ENCODE measurements around the gene AKIRIN1. TPM values are rescaled to one million over a fixed set of nuclear protein-coding genes. Genes with fewer than 3 reads are reported as not detected.

AKIRIN1 gene
- total and polyA plus RNA-seq, 12 donors: 9.1 to 71.3 (median 40.7) TPM

GRCh38 chr1:38997034-38997900 lies 6.2 kb downstream of the AKIRIN1 start:
- no peaks in the 10 kb centered on the region for H3K9me3 ChIP-seq (replicated peaks in 1 of 3)
- TF ChIP-seq CTCF (IDR thresholded peaks at IDR 0.05) (no peak), POLR2A (IDR thresholded peaks at IDR 0.05) (no peak)
- no peaks in the 10 kb centered on the region for H3K27me3 ChIP-seq
- H3K27ac ChIP-seq: no peak overlapping the region
- H3K4me3 ChIP-seq: no peak overlapping the region
- WGBS, 4 donors: 40 to 73% (median 61%) methylated on average over 4 of the region's 4 CpGs
- H3K4me1 ChIP-seq (replicated peaks in 1 of 2): peaks cover 11 to 38% of the 10 kb centered on the region in 2 donors
- no peak for DNase-seq
- H3K36me3 ChIP-seq (replicated peaks in 1 of 2): peaks cover 0 to 50% of the 10 kb centered on the region in 2 donors
- intact Hi-C loops (cut with DNase I): no loop called here

- peaks cover 0 to 56% of the 10 kb centered on the region in 2 donors for H3K36me3 ChIP-seq (replicated peaks in 1 of 2)
- no peak for DNase-seq
- H3K27ac ChIP-seq: no peak overlapping the region
- TF ChIP-seq CTCF (IDR thresholded peaks at IDR 0.05) (no peak), POLR2A (IDR thresholded peaks at IDR 0.05) (no peak)
- H3K4me3 ChIP-seq: no peak overlapping the region
- peaks cover 12 to 38% of the 10 kb centered on the region in 2 donors for H3K4me1 ChIP-seq (replicated peaks in 1 of 2)
- no peaks in the 10 kb centered on the region for H3K9me3 ChIP-seq (replicated peaks in 1 of 3)
- no peaks in the 10 kb centered on the region for H3K27me3 ChIP-seq
- 47 to 56% (median 49%) methylated on average over 3 of the region's 3 CpGs for WGBS, 4 donors
- intact Hi-C loops (cut with DNase I): no loop called here
These were observed 6.8 kb downstream of the AKIRIN1 start for GRCh38 chr1:38997901-38998190.

- DNase-seq: no peak
- Histone ChIP-seq H3K4me3 (no peak overlapping the region), H3K27ac (peak overlapping the region in 1 of 5 donors; percentile 50), H3K9me3 (replicated peaks in 1 of 3) (no peaks in the 10 kb centered on the region), H3K27me3 (no peaks in the 10 kb centered on the region), H3K4me1 (replicated peaks in 1 of 2) (peaks cover 13 to 30% of the 10 kb centered on the region in 2 donors), H3K36me3 (replicated peaks in 1 of 2) (peaks cover 0 to 89% of the 10 kb centered on the region in 2 donors)
- TF ChIP-seq CTCF (IDR thresholded peaks at IDR 0.05) (no peak), POLR2A (IDR thresholded peaks at IDR 0.05) (no peak)
- intact Hi-C loops (cut with DNase I): no loop called here
- 83 to 94% (median 88%) methylated on average over 5 of the region's 5 CpGs for WGBS, 4 donors
These were observed 10.7 kb downstream of the AKIRIN1 start for GRCh38 chr1:39001516-39002421.

GRCh38 chr1:39003281-39003680 lies 12.2 kb downstream of the AKIRIN1 start:
- Histone ChIP-seq H3K27ac (peak overlapping the region in 2 of 5 donors; percentile 50 to 68), H3K4me1 (replicated peaks in 1 of 2) (peaks cover 13 to 16% of the 10 kb centered on the region in 2 donors), H3K4me3 (no peak overlapping the region), H3K36me3 (replicated peaks in 1 of 2) (peaks cover 0 to 92% of the 10 kb centered on the region in 2 donors), H3K27me3 (no peaks in the 10 kb centered on the region), H3K9me3 (replicated peaks in 1 of 3) (no peaks in the 10 kb centered on the region)
- TF ChIP-seq CTCF (IDR thresholded peaks at IDR 0.05) (no peak), POLR2A (IDR thresholded peaks at IDR 0.05) (no peak)
- 41 to 63% (median 46%) methylated on average over 3 of the region's 3 CpGs for WGBS, 4 donors
- DNase-seq: no peak
- intact Hi-C loops (cut with DNase I): no loop called here
